ENCODE results near the gene APBA1. TPM values are rescaled to one million over a fixed set of nuclear protein-coding genes. Genes with fewer than 3 reads are reported as not detected.

APBA1 gene
- polyA plus RNA-seq, 1 of the 3 experiments (the other 2 are of a cell fraction) = 3.1 TPM

- ChIA-PET CTCF (interaction anchor here (1.0 to 1.3 kb wide), 3 partner anchors 11 to 94 kb away, joined by 3 to 4 read pairs (median 3); no protein-coding TSS in a partner anchor), POLR2A (no interaction called here)
- TF ChIP-seq TCF12 (IDR thresholded peaks at IDR 0.05) (no peak), TAF1 (IDR thresholded peaks at IDR 0.05; ENCODE audit: borderline replicate concordance, low read depth, low read length) (no peak)
- Histone ChIP-seq H3K9me2 (no peaks in the 10 kb centered on the region), H3K4me2 (no peak overlapping the region), H4K20me1 (ENCODE audit: insufficient read depth) (no peaks in the 10 kb centered on the region), H2AFZ (ENCODE audit: low read depth) (no peak overlapping the region), H3K27me3 (ENCODE audit: insufficient read depth) (no peaks in the 10 kb centered on the region), H3F3A (replicated peaks; ENCODE audit: insufficient read depth) (no peaks in the 10 kb centered on the region), H3K79me2 (ENCODE audit: insufficient read depth) (no peaks in the 10 kb centered on the region), H3K4me1 (ENCODE audit: control insufficient read depth in 1 of 2, insufficient read depth in 2 of 2, low read depth in 1 of 2, low read length in 1 of 2) (no peaks in the 10 kb centered on the region; a peak in 1 of 4 replicates), H3K4me3 (ENCODE audit: low read depth in 2 of 2, low read length in 1 of 2) (no peak overlapping the region), H3K36me3 (replicated peaks in 1 of 2; ENCODE audit: control insufficient read depth in 1 of 2, insufficient read depth in 2 of 2, low read length in 1 of 2) (no peaks in the 10 kb centered on the region), H3K9ac (no peak overlapping the region), H3K9me3 (no peaks in the 10 kb centered on the region), H3K27ac (ENCODE audit: low read depth in 2 of 2, low read length in 1 of 2) (no peak overlapping the region)
- DNase-seq = no peak
- 67% methylated on average over 13 of the region's 13 CpGs for WGBS (ENCODE audit: low lambda C conversion rate)
Observed at GRCh38 chr9:69452110-69452782, 219.9 kb downstream of the APBA1 start.

GRCh38 chr9:69446496-69446895 lies 225.7 kb downstream of the APBA1 start:
- Histone ChIP-seq H3K4me2 (no peak overlapping the region), H3K36me3 (replicated peaks in 1 of 2; ENCODE audit: control insufficient read depth in 1 of 2, insufficient read depth in 2 of 2, low read length in 1 of 2) (no peaks in the 10 kb centered on the region), H3K27ac (ENCODE audit: low read depth in 2 of 2, low read length in 1 of 2) (no peak overlapping the region), H3K4me3 (ENCODE audit: low read depth in 2 of 2, low read length in 1 of 2) (no peak overlapping the region), H4K20me1 (ENCODE audit: insufficient read depth) (no peaks in the 10 kb centered on the region), H3K9ac (no peak overlapping the region), H3K9me2 (no peaks in the 10 kb centered on the region), H3K27me3 (ENCODE audit: insufficient read depth) (no peaks in the 10 kb centered on the region), H3K79me2 (ENCODE audit: insufficient read depth) (no peaks in the 10 kb centered on the region), H3K4me1 (ENCODE audit: control insufficient read depth in 1 of 2, insufficient read depth in 2 of 2, low read depth in 1 of 2, low read length in 1 of 2) (peaks cover 0 to 7% of the 10 kb centered on the region in 2 experiments; a peak in 2 of 4 replicates), H3F3A (replicated peaks; ENCODE audit: insufficient read depth) (no peaks in the 10 kb centered on the region), H3K9me3 (no peaks in the 10 kb centered on the region), H2AFZ (ENCODE audit: low read depth) (no peak overlapping the region)
- POLR2A ChIA-PET = no interaction called here
- CTCF ChIA-PET = interaction anchor here (1.1 kb wide), 1 partner anchor 473 kb away, joined by 3 read pairs; no protein-coding TSS in a partner anchor
- no peak for DNase-seq
- WGBS (ENCODE audit: low lambda C conversion rate) = 85% methylated on average over 4 of the region's 6 CpGs
- TF ChIP-seq SMC3 (IDR thresholded peaks at IDR 0.05; ENCODE audit: low read depth, low read length) = no peak

GRCh38 chr9:69445251-69445650 lies 226.9 kb downstream of the APBA1 start:
- CTCF ChIA-PET = interaction anchor here (1.7 kb wide), 1 partner anchor 98 kb away, joined by 3 read pairs; no protein-coding TSS in a partner anchor
- Histone ChIP-seq H2AFZ (ENCODE audit: low read depth) (no peak overlapping the region), H3K9me3 (no peaks in the 10 kb centered on the region), H3K9ac (no peak overlapping the region), H3K27me3 (ENCODE audit: insufficient read depth) (no peaks in the 10 kb centered on the region), H4K20me1 (ENCODE audit: insufficient read depth) (no peaks in the 10 kb centered on the region), H3K4me2 (no peak overlapping the region), H3K79me2 (ENCODE audit: insufficient read depth) (no peaks in the 10 kb centered on the region), H3K36me3 (replicated peaks in 1 of 2; ENCODE audit: control insufficient read depth in 1 of 2, insufficient read depth in 2 of 2, low read length in 1 of 2) (no peaks in the 10 kb centered on the region), H3K4me1 (ENCODE audit: control insufficient read depth in 1 of 2, insufficient read depth in 2 of 2, low read depth in 1 of 2, low read length in 1 of 2) (peaks cover 0 to 7% of the 10 kb centered on the region in 2 experiments; a peak in 2 of 4 replicates), H3F3A (replicated peaks; ENCODE audit: insufficient read depth) (no peaks in the 10 kb centered on the region), H3K27ac (ENCODE audit: low read depth in 2 of 2, low read length in 1 of 2) (no peak overlapping the region), H3K9me2 (no peaks in the 10 kb centered on the region), H3K4me3 (ENCODE audit: low read depth in 2 of 2, low read length in 1 of 2) (no peak overlapping the region)
- POLR2A ChIA-PET = no interaction called here
- WGBS (ENCODE audit: low lambda C conversion rate) = 76% methylated on average over 5 of the region's 5 CpGs
- no peak for TF ChIP-seq TEAD4 (IDR thresholded peaks at IDR 0.05; ENCODE audit: borderline replicate concordance, insufficient read depth)
- no peak for TF ChIP-seq IRF3 (IDR thresholded peaks at IDR 0.05; ENCODE audit: low read depth, low read length)
- TF ChIP-seq NRF1 (IDR thresholded peaks at IDR 0.05; ENCODE audit: low read depth, low read length) = no peak
- DNase-seq = no peak
